ENCODE results near the gene ZNF264. TPM values are rescaled to one million over a fixed set of nuclear protein-coding genes. Genes with fewer than 3 reads are reported as not detected.

The ZNF264 gene
- total and polyA plus RNA-seq, 4 donors = 2.5 to 22.6 (median 8.0) TPM

DNA sequence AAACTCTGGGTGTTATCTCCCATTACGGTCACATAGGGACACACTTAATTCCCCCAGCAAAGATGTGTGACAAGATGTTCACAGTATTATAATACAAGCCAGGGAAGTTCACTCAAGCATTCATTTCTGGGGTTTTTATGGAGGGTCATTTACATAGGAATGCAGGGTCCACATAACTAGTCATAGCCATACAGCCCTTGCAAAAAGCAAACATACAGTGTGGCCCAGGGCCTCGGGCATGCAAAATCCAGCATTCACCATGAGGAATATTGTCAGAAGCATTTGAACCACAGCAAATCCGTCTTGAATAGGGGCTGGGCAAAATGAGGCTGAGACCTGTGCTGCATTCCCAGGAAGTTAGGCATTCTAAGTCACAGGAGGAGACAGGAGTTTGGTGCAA, 76.0 kb downstream of the ZNF264 start (continued):
- TF ChIP-seq, protein P1, sequence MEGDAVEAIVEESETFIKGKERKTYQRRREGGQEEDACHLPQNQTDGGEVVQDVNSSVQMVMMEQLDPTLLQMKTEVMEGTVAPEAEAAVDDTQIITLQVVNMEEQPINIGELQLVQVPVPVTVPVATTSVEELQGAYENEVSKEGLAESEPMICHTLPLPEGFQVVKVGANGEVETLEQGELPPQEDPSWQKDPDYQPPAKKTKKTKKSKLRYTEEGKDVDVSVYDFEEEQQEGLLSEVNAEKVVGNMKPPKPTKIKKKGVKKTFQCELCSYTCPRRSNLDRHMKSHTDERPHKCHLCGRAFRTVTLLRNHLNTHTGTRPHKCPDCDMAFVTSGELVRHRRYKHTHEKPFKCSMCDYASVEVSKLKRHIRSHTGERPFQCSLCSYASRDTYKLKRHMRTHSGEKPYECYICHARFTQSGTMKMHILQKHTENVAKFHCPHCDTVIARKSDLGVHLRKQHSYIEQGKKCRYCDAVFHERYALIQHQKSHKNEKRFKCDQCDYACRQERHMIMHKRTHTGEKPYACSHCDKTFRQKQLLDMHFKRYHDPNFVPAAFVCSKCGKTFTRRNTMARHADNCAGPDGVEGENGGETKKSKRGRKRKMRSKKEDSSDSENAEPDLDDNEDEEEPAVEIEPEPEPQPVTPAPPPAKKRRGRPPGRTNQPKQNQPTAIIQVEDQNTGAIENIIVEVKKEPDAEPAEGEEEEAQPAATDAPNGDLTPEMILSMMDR (IDR thresholded peaks at IDR 0.05; ENCODE audit: low read depth, low read length, missing input control) = no peak
- TF ChIP-seq, protein P2, sequence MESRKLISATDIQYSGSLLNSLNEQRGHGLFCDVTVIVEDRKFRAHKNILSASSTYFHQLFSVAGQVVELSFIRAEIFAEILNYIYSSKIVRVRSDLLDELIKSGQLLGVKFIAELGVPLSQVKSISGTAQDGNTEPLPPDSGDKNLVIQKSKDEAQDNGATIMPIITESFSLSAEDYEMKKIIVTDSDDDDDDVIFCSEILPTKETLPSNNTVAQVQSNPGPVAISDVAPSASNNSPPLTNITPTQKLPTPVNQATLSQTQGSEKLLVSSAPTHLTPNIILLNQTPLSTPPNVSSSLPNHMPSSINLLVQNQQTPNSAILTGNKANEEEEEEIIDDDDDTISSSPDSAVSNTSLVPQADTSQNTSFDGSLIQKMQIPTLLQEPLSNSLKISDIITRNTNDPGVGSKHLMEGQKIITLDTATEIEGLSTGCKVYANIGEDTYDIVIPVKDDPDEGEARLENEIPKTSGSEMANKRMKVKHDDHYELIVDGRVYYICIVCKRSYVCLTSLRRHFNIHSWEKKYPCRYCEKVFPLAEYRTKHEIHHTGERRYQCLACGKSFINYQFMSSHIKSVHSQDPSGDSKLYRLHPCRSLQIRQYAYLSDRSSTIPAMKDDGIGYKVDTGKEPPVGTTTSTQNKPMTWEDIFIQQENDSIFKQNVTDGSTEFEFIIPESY (IDR thresholded peaks at IDR 0.05) = no peak
- TF ChIP-seq EGR1 (IDR thresholded peaks at IDR 0.05; ENCODE audit: low read depth in 2 of 2) = no peak
- no peak for TF ChIP-seq TAF1 (conservative IDR thresholded peaks at IDR 0.05)

DNA sequence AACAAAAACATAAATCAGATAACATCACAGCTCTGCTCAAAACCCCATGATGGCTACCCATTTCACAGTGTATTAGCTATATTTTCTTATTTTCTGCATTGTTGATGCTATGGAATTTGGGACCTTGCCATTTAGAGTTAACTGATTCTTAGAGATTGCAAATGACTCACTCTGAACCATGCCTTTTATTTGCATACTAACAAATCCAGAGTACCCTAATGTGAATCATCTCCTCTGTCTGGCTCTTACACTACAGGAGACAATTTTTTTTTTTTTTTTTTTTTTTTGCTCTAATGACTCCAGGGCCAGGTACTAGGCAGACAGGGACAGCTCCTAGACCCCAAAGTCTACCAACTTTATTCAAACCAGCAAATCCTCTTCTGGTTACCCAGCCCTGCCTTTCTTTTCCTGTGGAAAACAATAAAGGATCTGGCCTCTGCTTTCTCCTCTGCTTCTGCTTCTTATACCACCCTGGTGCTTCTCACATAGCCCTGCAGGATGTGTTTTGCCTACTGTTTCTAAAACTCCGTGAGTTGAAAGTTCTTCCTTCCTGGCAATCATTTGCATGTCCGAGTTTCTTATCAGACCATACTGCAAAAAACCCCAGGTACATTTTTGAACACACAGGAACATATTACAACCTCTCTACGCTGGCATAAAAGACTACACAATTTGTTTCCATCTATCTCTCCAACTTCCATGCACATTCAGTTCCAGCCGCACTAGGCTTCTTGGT, 78.4 kb downstream of the ZNF264 start:
- H3K9me3 ChIP-seq (ENCODE audit: control insufficient read depth in 4 of 4, low read length in 3 of 4) = peaks cover 0 to 2% (median 0%) of the 10 kb centered on the region in 4 donors
- H3K4me1 ChIP-seq (ENCODE audit: control insufficient read depth in 4 of 4, insufficient read depth in 4 of 4, low read length in 3 of 4) = no peaks in the 10 kb centered on the region
- H3K9ac ChIP-seq (ENCODE audit: low read depth in 1 of 2, low read length in 2 of 2) = no peak overlapping the region
- no peak for DNase-seq (ENCODE audit: low spot score)
- no peak for TF ChIP-seq RAD21 (IDR thresholded peaks at IDR 0.05)
- TF ChIP-seq, protein P3, sequence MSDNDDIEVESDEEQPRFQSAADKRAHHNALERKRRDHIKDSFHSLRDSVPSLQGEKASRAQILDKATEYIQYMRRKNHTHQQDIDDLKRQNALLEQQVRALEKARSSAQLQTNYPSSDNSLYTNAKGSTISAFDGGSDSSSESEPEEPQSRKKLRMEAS (IDR thresholded peaks at IDR 0.05) = no peak
- no peak for TF ChIP-seq YY1 (IDR thresholded peaks at IDR 0.05)
- TF ChIP-seq, protein P2 (IDR thresholded peaks at IDR 0.05) = no peak
- TF ChIP-seq FOXA2 (IDR thresholded peaks at IDR 0.05) = no peak
- no peak for TF ChIP-seq TAF1 (conservative IDR thresholded peaks at IDR 0.05)
- TF ChIP-seq RXRA (IDR thresholded peaks at IDR 0.05) = no peak
- no peak for TF ChIP-seq FOXA1 (IDR thresholded peaks at IDR 0.05)
- TF ChIP-seq, protein P4, sequence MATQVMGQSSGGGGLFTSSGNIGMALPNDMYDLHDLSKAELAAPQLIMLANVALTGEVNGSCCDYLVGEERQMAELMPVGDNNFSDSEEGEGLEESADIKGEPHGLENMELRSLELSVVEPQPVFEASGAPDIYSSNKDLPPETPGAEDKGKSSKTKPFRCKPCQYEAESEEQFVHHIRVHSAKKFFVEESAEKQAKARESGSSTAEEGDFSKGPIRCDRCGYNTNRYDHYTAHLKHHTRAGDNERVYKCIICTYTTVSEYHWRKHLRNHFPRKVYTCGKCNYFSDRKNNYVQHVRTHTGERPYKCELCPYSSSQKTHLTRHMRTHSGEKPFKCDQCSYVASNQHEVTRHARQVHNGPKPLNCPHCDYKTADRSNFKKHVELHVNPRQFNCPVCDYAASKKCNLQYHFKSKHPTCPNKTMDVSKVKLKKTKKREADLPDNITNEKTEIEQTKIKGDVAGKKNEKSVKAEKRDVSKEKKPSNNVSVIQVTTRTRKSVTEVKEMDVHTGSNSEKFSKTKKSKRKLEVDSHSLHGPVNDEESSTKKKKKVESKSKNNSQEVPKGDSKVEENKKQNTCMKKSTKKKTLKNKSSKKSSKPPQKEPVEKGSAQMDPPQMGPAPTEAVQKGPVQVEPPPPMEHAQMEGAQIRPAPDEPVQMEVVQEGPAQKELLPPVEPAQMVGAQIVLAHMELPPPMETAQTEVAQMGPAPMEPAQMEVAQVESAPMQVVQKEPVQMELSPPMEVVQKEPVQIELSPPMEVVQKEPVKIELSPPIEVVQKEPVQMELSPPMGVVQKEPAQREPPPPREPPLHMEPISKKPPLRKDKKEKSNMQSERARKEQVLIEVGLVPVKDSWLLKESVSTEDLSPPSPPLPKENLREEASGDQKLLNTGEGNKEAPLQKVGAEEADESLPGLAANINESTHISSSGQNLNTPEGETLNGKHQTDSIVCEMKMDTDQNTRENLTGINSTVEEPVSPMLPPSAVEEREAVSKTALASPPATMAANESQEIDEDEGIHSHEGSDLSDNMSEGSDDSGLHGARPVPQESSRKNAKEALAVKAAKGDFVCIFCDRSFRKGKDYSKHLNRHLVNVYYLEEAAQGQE (IDR thresholded peaks at IDR 0.05) = no peak
- no peaks in the 10 kb centered on the region for H3K27me3 ChIP-seq (ENCODE audit: control insufficient read depth in 4 of 4, insufficient read depth in 4 of 4, low read length in 3 of 4)
- no peak overlapping the region for H3K27ac ChIP-seq (ENCODE audit: low read depth in 1 of 2, low read length in 2 of 2)
- H3K4me3 ChIP-seq (ENCODE audit: low read depth in 1 of 3, low read length in 3 of 3) = no peak overlapping the region
- 83% methylated on average over 4 of the region's 4 CpGs for WGBS
- peaks cover 0 to 7% (median 1%) of the 10 kb centered on the region in 4 donors for H3K36me3 ChIP-seq (ENCODE audit: control insufficient read depth in 4 of 4, insufficient read depth in 3 of 4, low read depth in 1 of 4, low read length in 3 of 4)
